Coronary artery (tissue), 2 donors: ENCODE results near the gene HIGD1B.

ENCODE experiments used
- DNase-seq: peaks from one replicate; pipeline ENCODE4 v3.0.0-alpha.2; 2017; ENCODE audit warnings: low spot score
- H3K27ac ChIP-seq, 2 donors: fragments of 200-600 bp; sonication (generic); one replicate each; pipeline ENCODE4 v1.5.1; 2016 to 2019
- H3K4me3 ChIP-seq: fragments of 200-600 bp; sonication (generic); 2 replicates; pipeline ENCODE4 v1.5.1; 2016; ENCODE audit warnings: mild to moderate bottlenecking, moderate library complexity
- CTCF ChIP-seq: fragments of 200-600 bp; sonication (generic); IDR thresholded peaks from one replicate; pipeline ENCODE4 v1.5.1; 2019; ENCODE audit warnings: antibody characterized with exemption

HIGD1B gene

GRCh38 chr17:44840936-44841335 lies 6.7 kb upstream of the HIGD1B start:
- no peak for TF ChIP-seq CTCF
- Histone ChIP-seq H3K4me3 (no peak overlapping the region), H3K27ac (no peak overlapping the region)
- DNase-seq = no peak

DNA sequence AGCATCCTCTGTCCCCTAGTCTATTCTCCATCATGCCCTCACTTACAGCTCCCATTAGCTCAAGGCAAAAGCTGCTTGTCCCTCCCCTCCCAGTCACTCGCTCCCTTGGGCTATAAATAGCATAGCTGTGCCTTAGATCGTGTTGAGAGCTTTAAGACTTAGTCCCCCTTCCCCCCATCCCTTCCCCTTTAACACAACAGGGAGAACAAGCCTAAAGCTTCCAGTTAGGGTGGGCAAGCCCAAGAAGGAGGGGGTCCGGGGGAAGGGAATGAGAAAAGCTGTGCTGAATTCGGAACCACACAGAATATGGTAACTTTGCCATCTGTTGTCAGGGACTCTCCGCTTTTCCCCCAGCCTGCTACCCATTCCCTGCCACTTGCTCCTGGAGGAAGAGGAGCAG lies 4.9 kb upstream of the HIGD1B start:
- peak overlapping the region; percentile 73 to 81 for H3K27ac ChIP-seq
- H3K4me3 ChIP-seq = peak overlapping the region; percentile 3
- TF ChIP-seq CTCF = no peak
- no peak for DNase-seq

GRCh38 chr17:44844390-44844830 lies 3.3 kb upstream of the HIGD1B start:
- TF ChIP-seq CTCF = no peak
- Histone ChIP-seq H3K27ac (peak overlapping the region; percentile 41 to 64), H3K4me3 (no peak overlapping the region)
- no peak for DNase-seq

DNA sequence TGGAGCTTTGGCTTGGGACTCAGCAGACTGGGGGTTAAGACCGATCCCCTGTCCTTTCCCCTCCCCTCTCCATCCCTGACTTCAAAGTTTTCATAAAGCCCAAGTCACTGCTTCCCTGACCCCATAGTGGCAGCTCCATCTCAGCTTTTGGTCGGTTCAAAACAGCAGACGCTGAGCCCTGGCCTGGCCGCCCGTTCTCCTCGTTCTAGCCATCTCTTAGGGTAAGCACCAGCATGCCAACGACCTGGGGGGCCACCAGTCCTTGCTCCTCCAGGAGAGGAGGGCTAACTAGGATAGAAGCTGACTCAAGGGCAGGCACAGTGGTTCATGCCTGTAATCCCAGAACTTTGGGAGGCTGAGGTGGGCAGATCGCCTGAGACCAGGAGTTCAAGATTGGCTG lies 1.5 kb upstream of the HIGD1B start:
- no peak overlapping the region for H3K4me3 ChIP-seq
- no peak for TF ChIP-seq CTCF
- H3K27ac ChIP-seq = no peak overlapping the region
- no peak for DNase-seq

- DNase-seq = no peak
- TF ChIP-seq CTCF = no peak
- no peak overlapping the region for H3K4me3 ChIP-seq
- H3K27ac ChIP-seq = no peak overlapping the region
Observed at GRCh38 chr17:44848257-44848795, 643 bp downstream of the HIGD1B start.

GRCh38 chr17:44848961-44849489 lies 1.3 kb downstream of the HIGD1B start:
- Histone ChIP-seq H3K27ac (no peak overlapping the region), H3K4me3 (no peak overlapping the region)
- TF ChIP-seq CTCF = no peak
- DNase-seq = no peak

GRCh38 chr17:44850025-44850424 lies 2.3 kb downstream of the HIGD1B start:
- H3K4me3 ChIP-seq = no peak overlapping the region
- TF ChIP-seq CTCF = no peak
- peak overlapping the region in 1 of 2 donors; percentile 16 for H3K27ac ChIP-seq
- no peak for DNase-seq
